GM12892 (cell line): ENCODE results near the gene TNXB.
"Not testable (repeated sequence)": the region's sequence is repeated elsewhere in the genome, so short reads cannot be mapped to it uniquely, and the experiment has no call there.

ENCODE experiments used
- POLR2A ChIP-seq: IDR thresholded peaks from 2 replicates; pipeline ENCODE4 v1.6.1; 2011; ENCODE audit warnings: low read depth, low read length, control low read depth
- POLR2AphosphoS5 ChIP-seq: IDR thresholded peaks from 2 replicates; pipeline ENCODE4 v1.6.1; 2011; ENCODE audit warnings: low read depth, low read length, control low read depth

DNA sequence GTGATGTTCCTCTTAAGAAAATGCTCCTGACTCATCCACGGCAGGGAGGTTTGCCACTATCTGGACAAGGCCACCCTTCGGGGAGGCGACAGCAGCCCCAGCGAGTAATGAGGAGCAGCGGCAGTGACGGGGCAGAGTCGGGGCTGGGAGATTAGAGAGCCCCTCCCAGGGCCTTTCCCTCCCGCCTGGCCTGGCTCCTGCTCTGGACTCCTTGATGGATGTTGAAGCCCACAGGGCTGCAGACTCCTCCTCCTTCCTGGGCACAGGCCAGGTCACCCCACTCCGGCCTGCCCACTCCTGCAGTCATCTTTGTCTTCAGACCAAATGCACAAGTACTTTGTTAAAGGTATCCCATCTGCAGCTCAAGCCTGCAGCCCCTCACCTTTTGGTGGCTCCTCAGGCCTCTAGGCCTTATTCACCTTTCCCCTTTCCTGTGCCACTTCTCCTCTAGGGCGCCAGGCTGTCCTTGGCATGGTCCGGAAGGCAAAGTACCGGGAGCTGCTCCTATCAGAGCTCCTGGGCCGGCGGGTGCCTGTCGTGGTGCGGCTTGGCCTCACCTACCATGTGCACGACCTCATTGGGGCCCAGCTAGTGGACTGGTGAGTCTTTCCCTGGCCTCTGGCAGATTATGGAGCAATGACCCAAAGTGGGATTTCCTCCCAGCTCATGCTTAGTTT, 96.1 kb downstream of the TNXB start:
- TF ChIP-seq POLR2A, POLR2AphosphoS5: not testable (repeated sequence)
